ENCODE measurements around the gene SGPL1.

DNA sequence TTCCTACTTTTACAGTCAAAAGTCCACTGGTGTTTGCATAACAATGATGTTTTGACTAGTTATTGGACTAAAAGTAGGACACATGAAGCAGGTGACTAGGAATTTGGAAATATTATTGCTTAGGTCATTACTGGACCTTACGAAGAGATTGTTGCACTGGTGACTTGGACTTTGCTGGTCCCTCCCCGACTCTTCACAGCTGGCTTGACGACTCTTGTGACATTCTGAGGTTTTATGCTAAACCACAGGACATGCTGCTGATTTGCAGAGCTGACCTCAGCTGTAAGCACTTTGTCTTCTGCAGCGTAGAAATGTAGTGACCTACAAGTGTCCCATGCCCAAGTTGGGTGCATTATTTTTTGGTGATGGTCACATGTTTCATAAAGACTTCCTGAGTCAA lies 50.7 kb downstream of the SGPL1 start:
- TF ChIP-seq GATA2 (IDR thresholded peaks at IDR 0.05; ENCODE audit: low read depth, low read length) = no peak
- TF ChIP-seq GATA3 (IDR thresholded peaks at IDR 0.05; ENCODE audit: low read depth, low read length) = no peak

All from SH-SY5Y (cell line).